ENCODE measurements around the gene AREL1.

- TF ChIP-seq CTCF (IDR thresholded peaks at IDR 0.05) (no peak), POLR2A (IDR thresholded peaks at IDR 0.05) (no peak)
Observed at GRCh38 chr14:74669846-74670245, 43.0 kb downstream of the AREL1 start.

All from prostate gland (tissue), 2 donors.